Motor neuron (in vitro differentiated cells): Measurements from ENCODE around the gene NCKAP5. TPM values are rescaled to one million over a fixed set of nuclear protein-coding genes. Genes with fewer than 3 reads are reported as not detected.

Source experiments
- ATAC-seq, 8 experiments: fragments of 200-7000 bp; cut with Tn5 transposase; replicated peaks in 6 of 8; 2 replicates each; pipeline ENCODE4 v1.8.0; 2021; ENCODE audit warnings: mild to moderate bottlenecking in 8 of 8, moderate library complexity in 8 of 8
- H3K27ac ChIP-seq, 2 donors: fragments of 250-450 bp; sonication (Bioruptor Pico); 2 replicates each; pipeline ENCODE4 v1.9.0; 2021; ENCODE audit warnings: antibody characterized with exemption in 2 of 2, mild to moderate bottlenecking in 2 of 2, moderate library complexity in 1 of 2
- H3K4me1 ChIP-seq, 2 donors: fragments of 250-450 bp; sonication (Bioruptor Pico); replicated peaks in 1 of 2; 2 replicates each; pipeline ENCODE4 v1.6.1; 2021; ENCODE audit warnings: antibody characterized with exemption in 2 of 2, mild to moderate bottlenecking in 2 of 2, moderate library complexity in 1 of 2
- H3K4me3 ChIP-seq, 5 donors: fragments of 250-450 bp; sonication (Bioruptor Pico); 2 replicates each; pipeline ENCODE4 v1.9.0; 2021; ENCODE audit warnings: antibody characterized with exemption in 5 of 5, mild to moderate bottlenecking in 5 of 5, moderate library complexity in 4 of 5
- WGBS, 10 experiments: fragments of 450-650 bp; shearing (Covaris generic); methylation state at CpG; one replicate each; pipeline ENCODE4 v1.0.0; 2022; 5-methylcytosine and 5-hydroxymethylcytosine counted together
- in situ Hi-C, 9 experiments: fragments of 400-800 bp; cut with MboI; loops; one replicate each; pipeline ENCODE4 v1.15.0; 2021; ENCODE audit warnings: low sequenced_read_pairs in 9 of 9, low pct_unique_long_range_greater_than_20kb in 2 of 9; ENCODE audit not compliant: unreplicated experiment in 9 of 9
- total RNA-seq, 8 experiments: library from RNA; unstranded; fragments of 300-600 nt; gene quantifications; 2 replicates each; pipeline versions ENCODE4 v1.2.3 to v1.2.4, GENCODE V29; 2022

Gene NCKAP5
- total RNA-seq, 8 experiments from 2014 or later: 0.66 to 16.2 (median 5.9) TPM

- in situ Hi-C loops: no loop called here
- WGBS, 10 experiments: 67 to 100% (median 86%) methylated on average over 2 to 3 of the region's 3 CpGs; no CpG with 5 or more reads in 1 of the 10 experiments
- H3K4me3 ChIP-seq: no peak overlapping the region
- H3K27ac ChIP-seq: no peak overlapping the region
- no peak for ATAC-seq
- H3K4me1 ChIP-seq: no peaks in the 10 kb centered on the region
Measured at GRCh38 chr2:133304344-133304743, 263.9 kb downstream of the NCKAP5 start.

GRCh38 chr2:133303150-133303549, 265.1 kb downstream of the NCKAP5 start:
- 20 to 100% (median 94%) methylated on average over 1 of the region's 1 CpG; no CpG with 5 or more reads in 4 of the 10 experiments for WGBS, 10 experiments
- H3K27ac ChIP-seq: no peak overlapping the region
- peak in 2 of 8 experiments; percentile 52 to 65 for ATAC-seq
- H3K4me3 ChIP-seq: no peak overlapping the region
- H3K4me1 ChIP-seq: no peaks in the 10 kb centered on the region
- in situ Hi-C loops: no loop called here

- no peak overlapping the region for H3K4me3 ChIP-seq
- no peak overlapping the region for H3K27ac ChIP-seq
- H3K4me1 ChIP-seq: peaks cover 8 to 42% of the 10 kb centered on the region in 2 donors
- in situ Hi-C loops: no loop called here
- no peak for ATAC-seq
Measured at GRCh38 chr2:133296401-133296800, 271.9 kb downstream of the NCKAP5 start.

GRCh38 chr2:133293544-133294353, 274.5 kb downstream of the NCKAP5 start:
- peak in 4 of 8 experiments; percentile 37 to 80 (median 58) for ATAC-seq
- WGBS, 10 experiments: 34 to 94% (median 61%) methylated on average over 1 to 7 of the region's 7 CpGs; no CpG with 5 or more reads in 1 of the 10 experiments
- in situ Hi-C loops: no loop called here
- Histone ChIP-seq H3K4me3 (no peak overlapping the region), H3K4me1 (peaks cover 8 to 42% of the 10 kb centered on the region in 2 donors), H3K27ac (peak overlapping the region in 1 of 2 donors; percentile 78)

GRCh38 chr2:133292259-133292658, 276.0 kb downstream of the NCKAP5 start:
- no peak overlapping the region for H3K27ac ChIP-seq
- H3K4me1 ChIP-seq: peaks cover 8 to 42% of the 10 kb centered on the region in 2 donors
- 20 to 100% (median 64%) methylated on average over 1 to 2 of the region's 2 CpGs; no CpG with 5 or more reads in 1 of the 10 experiments for WGBS, 10 experiments
- ATAC-seq: peak in 1 of 8 experiments; percentile 33
- no peak overlapping the region for H3K4me3 ChIP-seq
- in situ Hi-C loops: no loop called here

- WGBS, 10 experiments: 13 to 100% (median 89%) methylated on average over 1 to 2 of the region's 2 CpGs; no CpG with 5 or more reads in 1 of the 10 experiments
- Histone ChIP-seq H3K4me1 (peaks cover 0 to 13% of the 10 kb centered on the region in 2 donors), H3K4me3 (no peak overlapping the region), H3K27ac (no peak overlapping the region)
- ATAC-seq: no peak
- in situ Hi-C loops: no loop called here
Measured at GRCh38 chr2:133287709-133288108, 280.6 kb downstream of the NCKAP5 start.

- Histone ChIP-seq H3K27ac (no peak overlapping the region), H3K4me3 (no peak overlapping the region), H3K4me1 (no peaks in the 10 kb centered on the region)
- ATAC-seq: no peak
- in situ Hi-C loops: no loop called here
- 33 to 100% (median 93%) methylated on average over 1 of the region's 1 CpG; no CpG with 5 or more reads in 2 of the 10 experiments for whole genome bisulfite sequencing, 10 experiments
Measured at GRCh38 chr2:133286326-133286922, 281.8 kb downstream of the NCKAP5 start.

GRCh38 chr2:133273031-133273430, 295.2 kb downstream of the NCKAP5 start:
- in situ Hi-C loops: loop anchor here in 1 of 9 experiments (25.0 kb wide), 1 partner anchor 514 kb away; no protein-coding TSS in a partner anchor
- Histone ChIP-seq H3K4me3 (no peak overlapping the region), H3K4me1 (peaks cover 0 to 5% of the 10 kb centered on the region in 2 donors), H3K27ac (no peak overlapping the region)
- peak in 6 of 8 experiments; percentile 30 to 87 (median 45) for ATAC-seq
- WGBS, 10 experiments: 0 to 60% (median 29%) methylated on average over 1 to 3 of the region's 3 CpGs

- H3K4me3 ChIP-seq: no peak overlapping the region
- WGBS, 10 experiments: 57 to 100% (median 85%) methylated on average over 1 to 4 of the region's 4 CpGs; no CpG with 5 or more reads in 2 of the 10 experiments
- ATAC-seq: no peak
- H3K4me1 ChIP-seq: peaks cover 6 to 7% of the 10 kb centered on the region in 2 donors
- in situ Hi-C loops: loop anchor here in 1 of 9 experiments (25.0 kb wide), 1 partner anchor 516 kb away; no protein-coding TSS in a partner anchor
- H3K27ac ChIP-seq: no peak overlapping the region
Measured at GRCh38 chr2:133271105-133271504, 297.2 kb downstream of the NCKAP5 start.

- Histone ChIP-seq H3K4me1 (peaks cover 7 to 12% of the 10 kb centered on the region in 2 donors), H3K4me3 (no peak overlapping the region), H3K27ac (no peak overlapping the region)
- WGBS, 10 experiments: 88 to 100% (median 93%) methylated on average over 3 to 5 of the region's 5 CpGs; no CpG with 5 or more reads in 2 of the 10 experiments
- no peak for ATAC-seq
- in situ Hi-C loops: loop anchor here in 1 of 9 experiments (25.0 kb wide), 1 partner anchor 517 kb away; no protein-coding TSS in a partner anchor
Measured at GRCh38 chr2:133270550-133270949, 297.7 kb downstream of the NCKAP5 start.

- peak; percentile 22 to 53 (median 35) for ATAC-seq
- peak overlapping the region; percentile 44 to 53 (median 48) for H3K4me3 ChIP-seq
- peak overlapping the region; percentile 34 to 71 for H3K27ac ChIP-seq
- WGBS, 10 experiments: 0 to 30% (median 10%) methylated on average over 1 to 5 of the region's 17 CpGs; no CpG with 5 or more reads in 3 of the 10 experiments
- H3K4me1 ChIP-seq: peaks cover 16 to 23% of the 10 kb centered on the region in 2 donors
- in situ Hi-C loops: loop anchor here in 1 of 9 experiments (25.0 kb wide), 1 partner anchor 520 kb away; no protein-coding TSS in a partner anchor
Measured at GRCh38 chr2:133266926-133267590, 301.2 kb downstream of the NCKAP5 start.

GRCh38 chr2:133266041-133266925, 302.0 kb downstream of the NCKAP5 start:
- Histone ChIP-seq H3K4me3 (peak overlapping the region; percentile 44 to 53 (median 48)), H3K4me1 (peaks cover 16 to 28% of the 10 kb centered on the region in 2 donors), H3K27ac (peak overlapping the region; percentile 34 to 71)
- ATAC-seq: peak; percentile 55 to 79 (median 61)
- WGBS, 10 experiments: 0 to 53% (median 7%) methylated on average over 3 to 5 of the region's 68 CpGs; no CpG with 5 or more reads in 7 of the 10 experiments
- in situ Hi-C loops: loop anchor here in 1 of 9 experiments (25.0 kb wide), 1 partner anchor 521 kb away; no protein-coding TSS in a partner anchor
